Measurements from ENCODE around the gene RASL10A.

Gene RASL10A

GRCh38 chr22:29313576-29314466 lies 1.7 kb downstream of the RASL10A start:
- Histone ChIP-seq H3K27me3 (ENCODE audit: control insufficient read depth, insufficient read depth, low read length) (peaks cover 12% of the 10 kb centered on the region), H3K4me2 (ENCODE audit: low read length) (peak overlapping the region; percentile 6), H3K4me1 (no peaks in the 10 kb centered on the region), H3K9ac (no peak overlapping the region), H2AFZ (no peak overlapping the region), H3K4me3 (ENCODE audit: low read depth, low read length) (no peak overlapping the region), H3K79me2 (no peaks in the 10 kb centered on the region), H3K36me3 (ENCODE audit: control insufficient read depth, insufficient read depth, low read length) (no peaks in the 10 kb centered on the region), H3K9me3 (ENCODE audit: control insufficient read depth, low read length) (no peaks in the 10 kb centered on the region), H3K27ac (no peak overlapping the region)
- no peak for TF ChIP-seq CTCF (IDR thresholded peaks at IDR 0.05)

GRCh38 chr22:29313126-29313575 lies 2.3 kb downstream of the RASL10A start:
- no peak overlapping the region for H2AFZ ChIP-seq
- H3K36me3 ChIP-seq (ENCODE audit: control insufficient read depth, insufficient read depth, low read length): no peaks in the 10 kb centered on the region
- TF ChIP-seq CTCF (IDR thresholded peaks at IDR 0.05): no peak
- H3K9ac ChIP-seq: no peak overlapping the region
- H3K4me3 ChIP-seq (ENCODE audit: low read depth, low read length): no peak overlapping the region
- no peak overlapping the region for H3K27ac ChIP-seq
- H3K79me2 ChIP-seq: no peaks in the 10 kb centered on the region
- H3K9me3 ChIP-seq (ENCODE audit: control insufficient read depth, low read length): no peaks in the 10 kb centered on the region
- H3K4me2 ChIP-seq (ENCODE audit: low read length): no peak overlapping the region
- no peaks in the 10 kb centered on the region for H3K4me1 ChIP-seq
- H3K27me3 ChIP-seq (ENCODE audit: control insufficient read depth, insufficient read depth, low read length): peaks cover 12% of the 10 kb centered on the region

- H3K27me3 ChIP-seq (ENCODE audit: control insufficient read depth, insufficient read depth, low read length): peaks cover 12% of the 10 kb centered on the region
- H3K27ac ChIP-seq: no peak overlapping the region
- no peak overlapping the region for H2AFZ ChIP-seq
- no peaks in the 10 kb centered on the region for H3K4me1 ChIP-seq
- H3K4me3 ChIP-seq (ENCODE audit: low read depth, low read length): no peak overlapping the region
- H3K9ac ChIP-seq: no peak overlapping the region
- H3K36me3 ChIP-seq (ENCODE audit: control insufficient read depth, insufficient read depth, low read length): no peaks in the 10 kb centered on the region
- no peaks in the 10 kb centered on the region for H3K9me3 ChIP-seq (ENCODE audit: control insufficient read depth, low read length)
- H3K79me2 ChIP-seq: no peaks in the 10 kb centered on the region
- no peak overlapping the region for H3K4me2 ChIP-seq (ENCODE audit: low read length)
- no peak for TF ChIP-seq CTCF (IDR thresholded peaks at IDR 0.05)
These were observed 3.0 kb downstream of the RASL10A start for GRCh38 chr22:29312218-29313125.

- Histone ChIP-seq H3K27me3 (ENCODE audit: control insufficient read depth, insufficient read depth, low read length) (peaks cover 12% of the 10 kb centered on the region), H3K27ac (no peak overlapping the region), H3K4me2 (ENCODE audit: low read length) (no peak overlapping the region), H3K36me3 (ENCODE audit: control insufficient read depth, insufficient read depth, low read length) (no peaks in the 10 kb centered on the region), H3K9ac (no peak overlapping the region), H3K79me2 (no peaks in the 10 kb centered on the region), H3K4me1 (no peaks in the 10 kb centered on the region), H3K9me3 (ENCODE audit: control insufficient read depth, low read length) (no peaks in the 10 kb centered on the region), H2AFZ (no peak overlapping the region), H3K4me3 (ENCODE audit: low read depth, low read length) (no peak overlapping the region)
- TF ChIP-seq CTCF (IDR thresholded peaks at IDR 0.05): no peak
These were observed 3.9 kb downstream of the RASL10A start for GRCh38 chr22:29311464-29312217.

Data from parathyroid adenoma (tissue), 2 donors.